ENCODE measurements around the gene PPP1R9B.

PPP1R9B gene

DNA sequence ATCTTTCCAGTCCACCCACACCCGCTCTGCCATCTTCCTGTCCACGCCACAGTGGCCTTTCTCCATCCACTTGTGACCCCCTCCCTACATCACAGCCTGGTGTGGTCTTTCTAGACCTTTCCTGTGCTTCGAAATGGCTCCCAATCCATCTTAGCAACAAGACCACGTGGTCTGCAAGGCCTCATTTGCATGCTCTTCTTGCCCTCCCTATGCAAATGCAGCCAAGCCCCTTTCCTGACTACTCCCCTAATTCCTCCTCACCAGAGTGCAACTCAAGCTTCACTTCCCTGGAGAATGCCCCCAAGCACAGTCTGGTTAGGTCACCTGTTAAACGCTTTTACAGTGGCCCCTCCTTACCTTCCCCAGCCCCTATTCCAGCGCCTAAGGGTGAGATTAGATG, 6.1 kb downstream of the PPP1R9B start:
- Mint-ChIP-seq H3K36me3 (ENCODE audit: low read depth) (peaks cover 48% of the 10 kb centered on the region), H3K4me3 (no peak overlapping the region), H3K4me1 (peaks cover 36% of the 10 kb centered on the region), H3K9me3 (no peaks in the 10 kb centered on the region), H3K27ac (no peak overlapping the region), H3K27me3 (ENCODE audit: low read depth, poor library complexity) (peaks cover 17% of the 10 kb centered on the region)
- no peak for DNase-seq
- TF ChIP-seq, protein P1, sequence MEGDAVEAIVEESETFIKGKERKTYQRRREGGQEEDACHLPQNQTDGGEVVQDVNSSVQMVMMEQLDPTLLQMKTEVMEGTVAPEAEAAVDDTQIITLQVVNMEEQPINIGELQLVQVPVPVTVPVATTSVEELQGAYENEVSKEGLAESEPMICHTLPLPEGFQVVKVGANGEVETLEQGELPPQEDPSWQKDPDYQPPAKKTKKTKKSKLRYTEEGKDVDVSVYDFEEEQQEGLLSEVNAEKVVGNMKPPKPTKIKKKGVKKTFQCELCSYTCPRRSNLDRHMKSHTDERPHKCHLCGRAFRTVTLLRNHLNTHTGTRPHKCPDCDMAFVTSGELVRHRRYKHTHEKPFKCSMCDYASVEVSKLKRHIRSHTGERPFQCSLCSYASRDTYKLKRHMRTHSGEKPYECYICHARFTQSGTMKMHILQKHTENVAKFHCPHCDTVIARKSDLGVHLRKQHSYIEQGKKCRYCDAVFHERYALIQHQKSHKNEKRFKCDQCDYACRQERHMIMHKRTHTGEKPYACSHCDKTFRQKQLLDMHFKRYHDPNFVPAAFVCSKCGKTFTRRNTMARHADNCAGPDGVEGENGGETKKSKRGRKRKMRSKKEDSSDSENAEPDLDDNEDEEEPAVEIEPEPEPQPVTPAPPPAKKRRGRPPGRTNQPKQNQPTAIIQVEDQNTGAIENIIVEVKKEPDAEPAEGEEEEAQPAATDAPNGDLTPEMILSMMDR (IDR thresholded peaks at IDR 0.05), result no peak

- Mint-ChIP-seq H3K27ac (no peak overlapping the region), H3K4me1 (peaks cover 34% of the 10 kb centered on the region)
Measured at GRCh38 chr17:50143461-50144176, 6.9 kb downstream of the PPP1R9B start.

GRCh38 chr17:50141745-50142110, 8.7 kb downstream of the PPP1R9B start:
- no peak overlapping the region for H3K27ac Mint-ChIP-seq
- no peak for DNase-seq
- TF ChIP-seq, protein P1 (IDR thresholded peaks at IDR 0.05), result no peak
- H3K4me1 Mint-ChIP-seq, result peaks cover 16% of the 10 kb centered on the region
- H3K9me3 Mint-ChIP-seq, result no peaks in the 10 kb centered on the region
- peaks cover 72% of the 10 kb centered on the region for H3K36me3 Mint-ChIP-seq (ENCODE audit: low read depth)
- H3K27me3 Mint-ChIP-seq (ENCODE audit: low read depth, poor library complexity), result peaks cover 20% of the 10 kb centered on the region
- no peak overlapping the region for H3K4me3 Mint-ChIP-seq

More at GRCh38 chr17:50143461-50144176, 6.9 kb downstream of the PPP1R9B start:
- Mint-ChIP-seq H3K27me3 (ENCODE audit: low read depth, poor library complexity) (peaks cover 17% of the 10 kb centered on the region), H3K36me3 (ENCODE audit: low read depth) (peaks cover 55% of the 10 kb centered on the region), H3K9me3 (no peaks in the 10 kb centered on the region), H3K4me3 (no peak overlapping the region)
- DNase-seq, result no peak
- TF ChIP-seq, protein P1 (IDR thresholded peaks at IDR 0.05), result no peak

DNA sequence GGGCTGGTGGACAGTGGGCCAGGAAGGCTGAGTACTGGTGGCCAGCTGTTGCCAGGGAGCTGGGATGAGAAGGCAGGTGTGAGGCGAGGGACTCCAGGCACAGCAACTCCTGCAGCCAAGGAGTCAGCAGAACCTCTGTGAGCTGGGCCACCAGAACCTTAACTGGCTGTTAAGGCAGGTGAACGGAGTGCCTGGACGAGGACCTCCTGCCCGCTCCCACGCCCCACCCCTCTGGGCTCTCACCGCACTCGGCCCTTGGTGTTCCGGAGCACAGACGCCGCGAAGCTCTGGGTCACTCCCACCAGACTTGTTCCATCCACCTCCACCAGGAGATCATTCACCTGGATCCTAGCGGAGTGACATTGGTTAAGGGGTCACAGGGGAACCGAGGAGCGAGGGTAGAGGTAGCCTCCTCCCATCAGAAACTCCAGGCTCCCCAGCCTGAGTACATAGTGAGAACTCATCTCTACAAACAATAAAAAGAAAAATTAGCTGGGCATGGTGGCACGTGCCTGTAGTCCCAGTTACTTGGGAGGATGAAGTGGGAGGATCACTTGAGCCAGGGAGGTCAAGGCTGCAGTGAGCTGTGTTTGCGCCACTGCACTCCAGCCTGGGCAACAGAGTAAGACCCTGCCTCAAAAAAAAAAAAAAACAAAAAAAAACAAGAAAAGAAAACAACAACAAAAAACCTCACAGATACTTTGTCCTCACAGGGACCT, 9.3 kb downstream of the PPP1R9B start:
- peaks cover 20% of the 10 kb centered on the region for H3K27me3 Mint-ChIP-seq (ENCODE audit: low read depth, poor library complexity)
- no peaks in the 10 kb centered on the region for H3K9me3 Mint-ChIP-seq
- no peak overlapping the region for H3K4me3 Mint-ChIP-seq
- TF ChIP-seq, protein P1 (IDR thresholded peaks at IDR 0.05), result no peak
- no peak overlapping the region for H3K27ac Mint-ChIP-seq
- no peak for DNase-seq
- H3K4me1 Mint-ChIP-seq, result peaks cover 10% of the 10 kb centered on the region
- peaks cover 77% of the 10 kb centered on the region for H3K36me3 Mint-ChIP-seq (ENCODE audit: low read depth)

DNA sequence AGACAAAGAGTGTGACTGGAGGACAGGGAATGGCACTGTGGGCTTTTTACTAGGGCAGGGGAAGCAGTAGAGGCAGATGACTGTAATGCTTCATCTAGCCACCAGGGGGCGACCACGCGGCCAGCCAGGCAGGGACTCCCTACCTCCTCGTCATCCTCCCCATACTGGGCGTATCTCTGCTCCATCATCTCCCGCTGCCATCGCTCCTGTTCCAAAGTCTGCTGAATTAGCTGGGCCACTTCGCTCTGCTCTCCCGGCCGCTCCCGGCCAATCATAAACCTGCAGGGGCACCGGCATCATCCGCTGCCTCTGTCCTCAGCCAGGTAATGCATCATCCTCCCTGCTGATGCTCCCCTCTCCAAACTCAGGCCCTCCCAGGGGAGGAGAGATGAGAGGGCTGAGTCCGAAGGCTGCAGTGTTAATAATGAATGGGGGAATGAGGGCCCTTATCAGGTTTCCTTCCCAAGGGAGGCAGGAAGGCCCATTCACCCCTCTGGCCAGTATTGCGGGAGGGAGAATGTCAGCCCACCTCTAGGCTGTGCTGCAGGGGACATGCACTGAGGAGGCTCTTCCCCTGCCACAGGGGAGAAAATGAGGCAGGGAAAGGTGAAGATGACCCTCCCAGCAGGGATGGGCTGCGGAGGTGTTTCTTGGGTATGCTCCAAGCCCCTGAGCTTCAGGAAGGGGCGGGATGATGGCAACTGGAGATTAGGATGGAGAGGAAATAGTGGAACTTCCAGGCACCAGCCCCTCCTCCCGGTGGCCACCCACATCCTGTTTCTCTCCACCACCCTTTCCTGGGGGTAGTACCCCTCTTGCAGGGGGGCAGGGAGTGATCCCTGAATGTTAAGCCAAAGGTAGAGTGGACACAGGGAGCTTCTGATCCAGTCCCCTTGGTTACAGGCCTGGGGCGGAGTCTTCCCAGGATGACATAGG, 10.3 kb downstream of the PPP1R9B start:
- peak overlapping the region; percentile 32 for H3K27ac Mint-ChIP-seq
- H3K4me1 Mint-ChIP-seq, result peaks cover 5% of the 10 kb centered on the region
- H3K27me3 Mint-ChIP-seq (ENCODE audit: low read depth, poor library complexity), result peaks cover 20% of the 10 kb centered on the region
- H3K36me3 Mint-ChIP-seq (ENCODE audit: low read depth), result peaks cover 77% of the 10 kb centered on the region
- no peak overlapping the region for H3K4me3 Mint-ChIP-seq
- DNase-seq, result peak; percentile 82
- H3K9me3 Mint-ChIP-seq, result no peaks in the 10 kb centered on the region
- TF ChIP-seq, protein P1 (IDR thresholded peaks at IDR 0.05), result peak; percentile 94

Data from nephron progenitor cell (in vitro differentiated cells).